ENCODE results near the gene MFAP5. TPM values are rescaled to one million over a fixed set of nuclear protein-coding genes. Genes with fewer than 3 reads are reported as not detected.

Gene MFAP5
- polyA plus RNA-seq, 4 donors, result 0.56 to 48.2 (median 1.4) TPM; not detected in 1

- DNase-seq (peak; percentile 81 to 84), FAIRE-seq (no peak)
- peak overlapping the region in 1 of 3 donors; percentile 71 for H3K27ac ChIP-seq (ENCODE audit: low read depth in 1 of 3, low read length in 2 of 3)
- peaks cover 0 to 11% (median 0%) of the 10 kb centered on the region in 3 donors for H3K4me1 ChIP-seq (ENCODE audit: control insufficient read depth in 3 of 3, insufficient read depth in 2 of 3, low read depth in 1 of 3, low read length in 2 of 3)
- H3K4me3 ChIP-seq (ENCODE audit: low read depth in 1 of 3, low read length in 3 of 3), result no peak overlapping the region
- no peaks in the 10 kb centered on the region for H3K27me3 ChIP-seq (ENCODE audit: control insufficient read depth in 3 of 3, insufficient read depth in 3 of 3, low read length in 3 of 3)
- no peaks in the 10 kb centered on the region for H3K9me3 ChIP-seq (ENCODE audit: control insufficient read depth in 2 of 2, insufficient read depth in 1 of 2, low read depth in 1 of 2, low read length in 1 of 2)
- WGBS, 3 donors, result 19 to 45% (median 30%) methylated on average over 11 of the region's 11 CpGs
- no peaks in the 10 kb centered on the region for H3K36me3 ChIP-seq (ENCODE audit: control insufficient read depth in 3 of 3, insufficient read depth in 2 of 3, low read depth in 1 of 3, low read length in 3 of 3)
Measured at GRCh38 chr12:8681129-8681884, 18.7 kb upstream of the MFAP5 start.

- no peaks in the 10 kb centered on the region for H3K9me3 ChIP-seq (ENCODE audit: control insufficient read depth in 2 of 2, insufficient read depth in 1 of 2, low read depth in 1 of 2, low read length in 1 of 2)
- peaks cover 0 to 11% (median 0%) of the 10 kb centered on the region in 3 donors for H3K4me1 ChIP-seq (ENCODE audit: control insufficient read depth in 3 of 3, insufficient read depth in 2 of 3, low read depth in 1 of 3, low read length in 2 of 3)
- DNase-seq, result no peak
- FAIRE-seq, result no peak
- no peaks in the 10 kb centered on the region for H3K27me3 ChIP-seq (ENCODE audit: control insufficient read depth in 3 of 3, insufficient read depth in 3 of 3, low read length in 3 of 3)
- 80 to 86% (median 84%) methylated on average over 9 of the region's 9 CpGs for WGBS, 3 donors
- H3K36me3 ChIP-seq (ENCODE audit: control insufficient read depth in 3 of 3, insufficient read depth in 2 of 3, low read depth in 1 of 3, low read length in 3 of 3), result no peaks in the 10 kb centered on the region
- H3K4me3 ChIP-seq (ENCODE audit: low read depth in 1 of 3, low read length in 3 of 3), result no peak overlapping the region
- H3K27ac ChIP-seq (ENCODE audit: low read depth in 1 of 3, low read length in 2 of 3), result no peak overlapping the region
Measured at GRCh38 chr12:8680533-8680932, 17.9 kb upstream of the MFAP5 start.

- Histone ChIP-seq H3K27me3 (ENCODE audit: control insufficient read depth in 3 of 3, insufficient read depth in 3 of 3, low read length in 3 of 3) (no peaks in the 10 kb centered on the region), H3K27ac (ENCODE audit: low read depth in 1 of 3, low read length in 2 of 3) (no peak overlapping the region), H3K4me3 (ENCODE audit: low read depth in 1 of 3, low read length in 3 of 3) (no peak overlapping the region), H3K4me1 (ENCODE audit: control insufficient read depth in 3 of 3, insufficient read depth in 2 of 3, low read depth in 1 of 3, low read length in 2 of 3) (peaks cover 0 to 15% (median 0%) of the 10 kb centered on the region in 3 donors), H3K9me3 (ENCODE audit: control insufficient read depth in 2 of 2, insufficient read depth in 1 of 2, low read depth in 1 of 2, low read length in 1 of 2) (no peaks in the 10 kb centered on the region), H3K36me3 (ENCODE audit: control insufficient read depth in 3 of 3, insufficient read depth in 2 of 3, low read depth in 1 of 3, low read length in 3 of 3) (no peaks in the 10 kb centered on the region)
- WGBS, 3 donors, result 83 to 88% (median 85%) methylated on average over 3 of the region's 3 CpGs
- DNase-seq (no peak), FAIRE-seq (no peak)
Measured at GRCh38 chr12:8678661-8679111, 16.1 kb upstream of the MFAP5 start.

- Histone ChIP-seq H3K36me3 (ENCODE audit: control insufficient read depth in 3 of 3, insufficient read depth in 2 of 3, low read depth in 1 of 3, low read length in 3 of 3) (no peaks in the 10 kb centered on the region), H3K27me3 (ENCODE audit: control insufficient read depth in 3 of 3, insufficient read depth in 3 of 3, low read length in 3 of 3) (no peaks in the 10 kb centered on the region), H3K4me3 (ENCODE audit: low read depth in 1 of 3, low read length in 3 of 3) (no peak overlapping the region), H3K9me3 (ENCODE audit: control insufficient read depth in 2 of 2, insufficient read depth in 1 of 2, low read depth in 1 of 2, low read length in 1 of 2) (no peaks in the 10 kb centered on the region), H3K27ac (ENCODE audit: low read depth in 1 of 3, low read length in 2 of 3) (no peak overlapping the region), H3K4me1 (ENCODE audit: control insufficient read depth in 3 of 3, insufficient read depth in 2 of 3, low read depth in 1 of 3, low read length in 2 of 3) (peaks cover 0 to 15% (median 0%) of the 10 kb centered on the region in 3 donors)
- no peak for FAIRE-seq
- no peak for DNase-seq
- 92 to 99% (median 97%) methylated on average over 3 of the region's 3 CpGs for WGBS, 3 donors
Measured at GRCh38 chr12:8677362-8677761, 14.7 kb upstream of the MFAP5 start.

GRCh38 chr12:8676651-8677050 is 14.0 kb upstream of the MFAP5 start:
- H3K4me1 ChIP-seq (ENCODE audit: control insufficient read depth in 3 of 3, insufficient read depth in 2 of 3, low read depth in 1 of 3, low read length in 2 of 3), result peaks cover 0 to 13% (median 0%) of the 10 kb centered on the region in 3 donors
- no peaks in the 10 kb centered on the region for H3K27me3 ChIP-seq (ENCODE audit: control insufficient read depth in 3 of 3, insufficient read depth in 3 of 3, low read length in 3 of 3)
- WGBS, 3 donors, result 78 to 85% (median 83%) methylated on average over 4 of the region's 4 CpGs
- no peak for DNase-seq
- no peaks in the 10 kb centered on the region for H3K36me3 ChIP-seq (ENCODE audit: control insufficient read depth in 3 of 3, insufficient read depth in 2 of 3, low read depth in 1 of 3, low read length in 3 of 3)
- H3K9me3 ChIP-seq (ENCODE audit: control insufficient read depth in 2 of 2, insufficient read depth in 1 of 2, low read depth in 1 of 2, low read length in 1 of 2), result no peaks in the 10 kb centered on the region
- no peak for FAIRE-seq
- no peak overlapping the region for H3K27ac ChIP-seq (ENCODE audit: low read depth in 1 of 3, low read length in 2 of 3)
- no peak overlapping the region for H3K4me3 ChIP-seq (ENCODE audit: low read depth in 1 of 3, low read length in 3 of 3)

GRCh38 chr12:8675591-8676036 is 13.0 kb upstream of the MFAP5 start:
- peak; percentile 9 to 37 for DNase-seq
- H3K9me3 ChIP-seq (ENCODE audit: control insufficient read depth in 2 of 2, insufficient read depth in 1 of 2, low read depth in 1 of 2, low read length in 1 of 2), result peaks cover 0 to 4% of the 10 kb centered on the region in 2 donors
- no peaks in the 10 kb centered on the region for H3K36me3 ChIP-seq (ENCODE audit: control insufficient read depth in 3 of 3, insufficient read depth in 2 of 3, low read depth in 1 of 3, low read length in 3 of 3)
- WGBS, 3 donors, result 7 to 35% (median 9%) methylated on average over 3 of the region's 3 CpGs
- no peak overlapping the region for H3K4me3 ChIP-seq (ENCODE audit: low read depth in 1 of 3, low read length in 3 of 3)
- no peak overlapping the region for H3K27ac ChIP-seq (ENCODE audit: low read depth in 1 of 3, low read length in 2 of 3)
- H3K4me1 ChIP-seq (ENCODE audit: control insufficient read depth in 3 of 3, insufficient read depth in 2 of 3, low read depth in 1 of 3, low read length in 2 of 3), result peaks cover 0 to 4% (median 0%) of the 10 kb centered on the region in 3 donors
- no peaks in the 10 kb centered on the region for H3K27me3 ChIP-seq (ENCODE audit: control insufficient read depth in 3 of 3, insufficient read depth in 3 of 3, low read length in 3 of 3)
- FAIRE-seq, result no peak

GRCh38 chr12:8672381-8672780 is 9.8 kb upstream of the MFAP5 start:
- Histone ChIP-seq H3K4me3 (ENCODE audit: low read depth in 1 of 3, low read length in 3 of 3) (no peak overlapping the region), H3K9me3 (ENCODE audit: control insufficient read depth in 2 of 2, insufficient read depth in 1 of 2, low read depth in 1 of 2, low read length in 1 of 2) (peaks cover 0 to 5% of the 10 kb centered on the region in 2 donors), H3K27me3 (ENCODE audit: control insufficient read depth in 3 of 3, insufficient read depth in 3 of 3, low read length in 3 of 3) (no peaks in the 10 kb centered on the region), H3K4me1 (ENCODE audit: control insufficient read depth in 3 of 3, insufficient read depth in 2 of 3, low read depth in 1 of 3, low read length in 2 of 3) (peaks cover 0 to 4% (median 0%) of the 10 kb centered on the region in 3 donors), H3K36me3 (ENCODE audit: control insufficient read depth in 3 of 3, insufficient read depth in 2 of 3, low read depth in 1 of 3, low read length in 3 of 3) (no peaks in the 10 kb centered on the region), H3K27ac (ENCODE audit: low read depth in 1 of 3, low read length in 2 of 3) (no peak overlapping the region)
- FAIRE-seq (no peak), DNase-seq (no peak)
- WGBS, 3 donors, result 85 to 91% (median 85%) methylated on average over 5 of the region's 5 CpGs

GRCh38 chr12:8668441-8668840 is 5.8 kb upstream of the MFAP5 start:
- WGBS, 3 donors, result 84 to 87% (median 85%) methylated on average over 2 of the region's 2 CpGs
- Histone ChIP-seq H3K27me3 (ENCODE audit: control insufficient read depth in 3 of 3, insufficient read depth in 3 of 3, low read length in 3 of 3) (peaks cover 0 to 4% (median 0%) of the 10 kb centered on the region in 3 donors), H3K27ac (ENCODE audit: low read depth in 1 of 3, low read length in 2 of 3) (no peak overlapping the region), H3K9me3 (ENCODE audit: control insufficient read depth in 2 of 2, insufficient read depth in 1 of 2, low read depth in 1 of 2, low read length in 1 of 2) (peaks cover 0 to 5% of the 10 kb centered on the region in 2 donors), H3K36me3 (ENCODE audit: control insufficient read depth in 3 of 3, insufficient read depth in 2 of 3, low read depth in 1 of 3, low read length in 3 of 3) (no peaks in the 10 kb centered on the region), H3K4me1 (ENCODE audit: control insufficient read depth in 3 of 3, insufficient read depth in 2 of 3, low read depth in 1 of 3, low read length in 2 of 3) (no peaks in the 10 kb centered on the region), H3K4me3 (ENCODE audit: low read depth in 1 of 3, low read length in 3 of 3) (no peak overlapping the region)
- FAIRE-seq, result no peak
- no peak for DNase-seq

All from small intestine (tissue), 7 donors.